Liver (tissue), 3 donors: ENCODE results near the gene ATG2B.

ENCODE experiments used
- ATF3 ChIP-seq: IDR thresholded peaks from 2 replicates; pipeline ENCODE4 v1.6.1; 2016; ENCODE audit warnings: antibody characterized with exemption
- CTCF ChIP-seq: fragments of 150-350 bp; IDR thresholded peaks from 2 replicates; pipeline ENCODE4 v1.5.1; 2017; ENCODE audit warnings: improper control_type of control experiment, low read depth, low read length; ENCODE audit not compliant: missing input control
- EGR1 ChIP-seq, 2 donors: IDR thresholded peaks; 2 replicates each; pipeline ENCODE4 v1.6.1; 2016 to 2018; ENCODE audit warnings: antibody characterized with exemption in 2 of 2, low read depth in 2 of 2
- GABPA ChIP-seq, 2 donors: IDR thresholded peaks in 1 of 2; conservative IDR thresholded peaks in 1 of 2; 2 replicates each; pipeline ENCODE4 v1.6.1; 2016; ENCODE audit warnings: antibody characterized with exemption in 2 of 2, mild to moderate bottlenecking in 1 of 2, moderate library complexity in 1 of 2
- HNF4G ChIP-seq: IDR thresholded peaks from 2 replicates; pipeline ENCODE4 v1.6.1; 2016; ENCODE audit warnings: antibody characterized with exemption
- JUND ChIP-seq, 2 donors: IDR thresholded peaks; 2 replicates each; pipeline ENCODE4 v1.6.1; 2016; ENCODE audit warnings: antibody characterized with exemption in 2 of 2
- NR2F2 ChIP-seq: IDR thresholded peaks from 2 replicates; pipeline ENCODE4 v1.6.1; 2016; ENCODE audit warnings: antibody characterized with exemption
- RAD21 ChIP-seq, 2 donors: IDR thresholded peaks; 2 replicates each; pipeline ENCODE4 v1.6.1; 2016; ENCODE audit warnings: antibody characterized with exemption in 2 of 2, mild to moderate bottlenecking in 2 of 2
- SP1 ChIP-seq: IDR thresholded peaks from 2 replicates; pipeline ENCODE4 v1.6.1; 2018; ENCODE audit warnings: antibody characterized with exemption, mild to moderate bottlenecking
- TAF1 ChIP-seq: conservative IDR thresholded peaks from 2 replicates; pipeline ENCODE4 v1.6.1; 2016; ENCODE audit warnings: antibody characterized with exemption, mild to moderate bottlenecking
- YY1 ChIP-seq: IDR thresholded peaks from 2 replicates; pipeline ENCODE4 v1.6.1; 2016; ENCODE audit warnings: antibody characterized with exemption, mild to moderate bottlenecking
- TF ChIP-seq, protein P1 (sequence below): IDR thresholded peaks from 2 replicates; pipeline ENCODE4 v1.6.1; 2016; ENCODE audit warnings: antibody characterized with exemption, mild to moderate bottlenecking
- donor health status: healthy.
- donor health status: healthy.

DNA sequence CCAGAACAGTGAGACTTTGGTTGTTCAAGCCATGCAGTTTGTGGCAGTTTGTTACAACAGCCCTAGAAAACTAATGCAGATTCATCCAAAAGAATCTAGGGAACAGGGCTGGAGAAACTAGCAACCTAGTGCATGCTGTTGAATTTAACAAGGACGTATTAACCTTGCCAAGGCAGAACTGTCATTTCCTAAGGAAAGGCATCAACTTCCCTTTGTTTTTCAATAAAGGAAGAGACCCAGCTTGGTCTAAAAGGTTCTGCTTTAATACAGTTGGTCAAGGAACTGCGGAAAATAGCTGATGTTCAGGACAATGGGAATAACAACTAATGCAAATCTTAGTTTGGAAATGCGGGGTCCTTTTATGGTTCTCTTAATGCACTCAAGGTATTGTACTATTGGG lies 40.3 kb upstream of the ATG2B start:
- TF ChIP-seq CTCF, result no peak
- no peak for TF ChIP-seq TAF1
- no peak for TF ChIP-seq HNF4G
- TF ChIP-seq GABPA (IDR thresholded peaks at IDR 0.05 in 1 of 2, conservative IDR thresholded peaks at IDR 0.05 in 1 of 2), result no peak
- TF ChIP-seq JUND (IDR thresholded peaks at IDR 0.05), result no peak
- TF ChIP-seq ATF3, result no peak
- TF ChIP-seq RAD21 (IDR thresholded peaks at IDR 0.05), result no peak
- TF ChIP-seq, protein P1, sequence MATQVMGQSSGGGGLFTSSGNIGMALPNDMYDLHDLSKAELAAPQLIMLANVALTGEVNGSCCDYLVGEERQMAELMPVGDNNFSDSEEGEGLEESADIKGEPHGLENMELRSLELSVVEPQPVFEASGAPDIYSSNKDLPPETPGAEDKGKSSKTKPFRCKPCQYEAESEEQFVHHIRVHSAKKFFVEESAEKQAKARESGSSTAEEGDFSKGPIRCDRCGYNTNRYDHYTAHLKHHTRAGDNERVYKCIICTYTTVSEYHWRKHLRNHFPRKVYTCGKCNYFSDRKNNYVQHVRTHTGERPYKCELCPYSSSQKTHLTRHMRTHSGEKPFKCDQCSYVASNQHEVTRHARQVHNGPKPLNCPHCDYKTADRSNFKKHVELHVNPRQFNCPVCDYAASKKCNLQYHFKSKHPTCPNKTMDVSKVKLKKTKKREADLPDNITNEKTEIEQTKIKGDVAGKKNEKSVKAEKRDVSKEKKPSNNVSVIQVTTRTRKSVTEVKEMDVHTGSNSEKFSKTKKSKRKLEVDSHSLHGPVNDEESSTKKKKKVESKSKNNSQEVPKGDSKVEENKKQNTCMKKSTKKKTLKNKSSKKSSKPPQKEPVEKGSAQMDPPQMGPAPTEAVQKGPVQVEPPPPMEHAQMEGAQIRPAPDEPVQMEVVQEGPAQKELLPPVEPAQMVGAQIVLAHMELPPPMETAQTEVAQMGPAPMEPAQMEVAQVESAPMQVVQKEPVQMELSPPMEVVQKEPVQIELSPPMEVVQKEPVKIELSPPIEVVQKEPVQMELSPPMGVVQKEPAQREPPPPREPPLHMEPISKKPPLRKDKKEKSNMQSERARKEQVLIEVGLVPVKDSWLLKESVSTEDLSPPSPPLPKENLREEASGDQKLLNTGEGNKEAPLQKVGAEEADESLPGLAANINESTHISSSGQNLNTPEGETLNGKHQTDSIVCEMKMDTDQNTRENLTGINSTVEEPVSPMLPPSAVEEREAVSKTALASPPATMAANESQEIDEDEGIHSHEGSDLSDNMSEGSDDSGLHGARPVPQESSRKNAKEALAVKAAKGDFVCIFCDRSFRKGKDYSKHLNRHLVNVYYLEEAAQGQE, result no peak
- no peak for TF ChIP-seq EGR1 (IDR thresholded peaks at IDR 0.05; ENCODE audit: low read depth in 2 of 2)
- TF ChIP-seq YY1, result no peak
- TF ChIP-seq NR2F2, result no peak
- no peak for TF ChIP-seq SP1
